GM21737 (cell line): ENCODE results near the gene ZNF678.
"Not testable (repeated sequence)": the region's sequence is repeated elsewhere in the genome, so short reads cannot be mapped to it uniquely, and the experiment has no call there.

Experiments
- ATAC-seq: cut with Tn5 transposase; IDR thresholded peaks from one replicate; pipeline ENCODE4 v1.9.1; 2021; ENCODE audit warnings: mild to moderate bottlenecking, moderate library complexity; ENCODE audit not compliant: unreplicated experiment

Gene ZNF678

DNA sequence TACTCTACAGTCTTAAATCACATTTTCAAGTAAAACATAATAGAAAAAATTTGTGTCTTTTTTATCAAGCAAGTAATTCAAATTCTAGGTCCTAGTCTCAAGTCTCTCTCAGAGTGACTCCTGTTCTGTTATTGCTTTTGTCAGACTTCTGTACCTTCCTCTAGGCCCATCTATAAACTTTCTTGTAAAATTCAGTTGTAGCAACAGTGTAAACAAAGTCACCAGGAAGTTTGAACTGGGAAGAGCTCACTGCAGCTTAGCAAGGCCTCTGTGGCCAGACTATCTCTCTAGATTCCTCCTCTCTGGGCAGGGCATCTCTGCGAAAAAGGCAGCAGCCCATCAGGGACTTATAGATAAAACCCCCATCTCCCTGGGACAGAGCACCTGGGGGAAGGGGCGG lies 13.5 kb upstream of the ZNF678 start:
- no peak for ATAC-seq

DNA sequence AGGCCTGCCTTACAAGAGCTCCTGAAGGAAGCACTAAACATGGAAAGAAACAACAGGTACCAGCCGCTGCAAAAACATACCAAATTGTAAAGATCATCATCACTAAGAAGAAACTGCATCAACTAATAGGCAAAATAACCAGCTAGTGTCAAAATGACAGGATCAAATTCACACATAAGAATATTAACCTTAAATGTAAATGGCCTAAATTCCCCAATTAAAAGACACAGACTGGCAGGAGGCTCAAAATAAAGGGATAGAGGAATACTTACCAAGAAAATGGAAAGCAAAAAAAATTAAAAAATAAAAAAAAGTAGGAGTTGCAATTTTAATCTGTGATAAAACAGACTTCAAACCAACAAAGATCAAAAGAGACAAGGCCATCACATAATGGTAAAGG lies 11.5 kb upstream of the ZNF678 start:
- ATAC-seq = not testable (repeated sequence)

DNA sequence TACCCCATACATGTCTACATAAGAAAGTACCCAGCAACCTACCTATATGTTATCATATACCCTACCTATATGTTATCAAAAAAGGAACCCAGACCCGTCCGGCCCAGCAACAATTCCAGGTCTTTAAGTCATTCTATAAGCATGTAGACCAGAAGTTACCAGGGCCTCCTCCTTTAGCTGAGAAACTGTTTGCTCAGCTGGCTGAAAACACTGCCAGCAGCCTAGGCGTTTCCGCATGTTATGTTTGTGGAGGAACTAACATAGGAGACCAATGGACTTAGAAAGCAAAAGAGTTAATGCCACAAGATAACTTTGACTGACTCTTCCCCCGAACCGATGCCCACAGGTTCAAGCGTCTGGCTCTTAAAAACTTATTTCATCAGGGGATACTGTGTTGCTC lies 7.1 kb upstream of the ZNF678 start:
- no peak for ATAC-seq

DNA sequence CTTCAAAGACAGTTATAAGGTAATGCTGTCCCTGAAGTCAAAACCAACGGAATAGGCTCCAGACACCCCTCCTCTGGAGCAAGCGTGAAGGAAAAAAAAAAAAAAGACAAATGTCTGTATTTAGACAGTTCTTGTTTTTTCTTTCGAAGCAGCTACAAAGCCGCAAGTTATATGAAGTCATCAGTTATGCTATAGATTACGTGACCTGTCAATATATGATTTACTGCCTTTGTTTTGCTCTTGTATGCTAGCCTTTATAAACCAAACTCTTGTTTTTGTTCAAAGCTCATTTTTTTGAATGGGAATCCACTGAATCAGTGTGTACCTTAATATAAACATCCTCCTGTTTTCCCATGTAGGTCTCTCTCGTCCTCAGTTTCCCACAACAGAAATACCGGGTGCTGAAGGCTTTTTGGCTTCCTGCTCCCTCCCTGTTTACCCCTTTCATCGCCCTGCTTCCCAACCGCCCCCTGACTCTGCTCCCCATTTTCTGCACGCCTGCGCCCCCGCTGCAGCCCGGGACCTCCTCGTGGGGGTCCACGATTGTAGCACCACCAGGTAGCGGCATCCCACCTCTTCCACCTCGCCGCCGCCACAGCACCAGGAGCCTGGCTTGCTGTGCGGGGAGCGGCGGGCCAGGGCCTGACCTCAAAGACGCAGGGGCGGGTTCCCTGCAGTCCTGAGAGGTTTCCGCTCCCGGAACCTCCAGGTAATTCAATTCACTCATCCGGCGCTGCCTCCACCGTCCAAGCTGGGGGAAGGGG lies 5.2 kb upstream of the ZNF678 start:
- no peak for ATAC-seq

DNA sequence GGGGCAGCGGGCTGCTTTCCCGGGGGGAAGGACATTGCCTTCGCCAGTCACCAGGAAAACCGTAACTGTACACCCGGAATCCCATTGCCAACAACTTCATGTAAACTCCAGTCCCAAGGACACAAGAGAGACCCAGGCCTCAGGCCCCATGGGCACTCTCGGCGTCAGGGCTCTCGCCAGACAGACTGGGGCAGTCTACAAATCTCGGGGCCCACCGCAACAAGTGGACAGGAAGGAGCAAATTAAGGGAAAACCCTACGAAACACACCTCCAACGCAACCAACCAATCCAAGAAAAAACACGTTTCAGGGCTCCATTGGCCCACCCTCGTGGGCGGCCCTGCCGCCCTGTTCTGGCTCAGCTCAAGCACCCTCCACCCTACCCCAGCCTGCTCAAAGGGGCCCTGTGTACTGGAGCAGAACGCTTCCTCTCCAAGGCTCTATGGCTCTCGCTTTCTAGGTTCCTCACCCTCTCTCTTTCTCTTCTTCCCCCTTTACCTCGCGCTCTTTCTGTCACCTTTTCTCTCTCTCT lies 4.6 kb upstream of the ZNF678 start:
- ATAC-seq = no peak

DNA sequence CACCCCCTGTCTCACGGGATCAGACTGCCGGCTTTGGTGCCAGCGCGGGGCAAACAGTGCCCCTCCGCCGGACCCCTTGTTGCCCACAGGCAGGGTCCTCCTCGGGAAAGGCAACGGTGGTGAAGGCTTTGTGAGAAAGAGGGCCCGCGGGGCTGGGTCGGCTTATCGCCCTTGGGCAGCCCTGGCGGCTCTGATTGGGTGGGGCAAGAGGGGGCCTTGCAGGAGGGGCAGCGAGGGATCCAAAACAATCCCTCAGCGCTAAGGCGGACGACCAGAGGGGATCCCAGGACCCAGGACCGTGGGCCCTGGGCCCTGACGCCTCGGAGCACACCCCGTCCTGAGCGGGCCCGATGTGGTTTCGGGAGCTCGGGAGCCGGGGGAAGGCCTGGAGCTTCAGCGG lies 3.9 kb upstream of the ZNF678 start:
- ATAC-seq = no peak

DNA sequence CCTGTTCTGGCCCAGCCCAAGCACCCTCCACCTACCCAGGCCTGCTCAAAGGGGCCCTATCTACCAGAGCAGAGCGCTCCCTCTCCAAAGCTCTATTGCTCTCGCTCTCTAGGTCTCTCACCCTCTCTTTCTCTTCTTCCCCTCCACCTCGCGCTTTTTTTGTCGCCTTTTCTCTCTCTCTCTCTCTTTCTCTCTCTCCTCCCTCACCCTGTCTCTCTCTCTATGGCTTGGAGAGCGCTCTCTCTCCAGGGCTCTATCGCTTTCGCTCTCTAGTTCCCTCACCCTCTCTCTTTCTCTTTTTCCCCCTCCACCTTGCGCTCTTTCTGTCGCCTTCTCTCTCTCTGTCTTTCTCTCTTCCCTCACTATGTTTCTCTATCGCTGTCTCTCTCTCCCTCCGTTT lies 3.4 kb upstream of the ZNF678 start:
- ATAC-seq = no peak

DNA sequence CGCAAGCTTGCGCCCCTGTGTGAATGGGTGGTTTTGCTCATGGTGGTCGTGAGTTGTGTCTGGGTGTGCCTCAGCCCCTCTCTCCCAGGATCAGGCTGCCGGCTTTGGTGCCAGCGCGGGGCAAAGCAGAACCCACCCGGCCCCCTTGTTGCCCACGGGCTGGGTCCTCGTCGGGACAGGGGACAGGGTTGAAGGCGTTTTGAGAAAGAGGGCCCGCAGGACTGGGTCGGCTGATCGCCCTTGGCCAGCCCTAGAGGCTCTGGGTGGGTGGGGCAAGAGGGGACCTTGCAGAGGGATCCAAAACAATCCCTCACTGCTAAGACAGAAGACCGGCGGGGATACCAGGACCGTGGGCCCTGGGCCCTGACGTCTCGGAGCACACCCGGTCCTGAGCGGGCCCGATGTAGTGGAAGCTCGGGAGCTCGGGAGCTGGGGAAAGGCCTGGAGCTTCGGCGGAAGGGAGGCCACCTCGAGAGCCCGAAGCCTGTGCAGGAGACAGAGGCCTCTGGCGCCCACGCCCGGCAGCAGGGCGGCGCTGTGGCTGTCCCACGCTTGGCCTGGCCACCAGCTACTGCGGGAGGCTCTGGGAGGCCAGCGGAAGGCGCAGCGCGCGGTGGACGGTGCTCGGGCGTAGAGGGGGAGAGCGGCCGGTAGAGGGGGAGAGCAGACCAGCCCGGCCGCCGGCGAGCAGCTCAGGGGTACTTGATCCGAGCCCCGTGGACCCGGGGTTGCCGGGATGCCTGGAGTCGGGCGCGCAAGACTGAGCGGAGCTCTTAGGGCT lies 2.8 kb upstream of the ZNF678 start:
- no peak for ATAC-seq

DNA sequence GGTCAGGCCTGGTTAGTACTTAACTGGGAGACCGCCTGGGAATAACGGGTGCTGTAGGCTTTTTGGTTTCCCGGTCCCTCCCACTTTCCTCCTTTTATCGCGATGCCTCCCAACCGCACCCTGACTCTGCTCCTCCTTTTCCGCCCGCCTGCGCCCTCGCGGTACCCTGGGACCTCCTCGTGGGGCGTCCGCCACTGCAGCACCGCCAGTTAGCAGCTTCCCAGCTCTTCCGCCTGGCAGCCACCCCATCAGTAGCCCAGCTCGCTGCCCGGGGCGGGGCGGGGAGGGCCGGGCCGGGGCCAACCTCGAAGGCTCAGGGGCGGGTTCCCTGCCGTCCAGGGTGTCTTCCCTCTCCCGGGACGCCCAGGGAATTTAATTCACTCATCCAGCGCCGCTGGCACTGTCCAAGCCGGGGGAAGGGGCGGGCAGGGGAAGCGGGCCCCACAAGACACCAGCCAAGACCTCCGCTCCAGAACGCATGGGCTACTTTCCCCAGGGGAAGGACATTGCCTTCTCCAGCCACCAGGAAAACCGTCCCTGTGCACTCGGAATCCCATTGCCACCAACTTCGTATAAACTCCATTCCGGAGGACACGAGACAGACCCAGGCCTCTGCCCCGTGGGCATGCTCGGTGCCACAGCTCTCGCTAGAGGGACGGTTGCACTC lies 2.0 kb upstream of the ZNF678 start:
- no peak for ATAC-seq

DNA sequence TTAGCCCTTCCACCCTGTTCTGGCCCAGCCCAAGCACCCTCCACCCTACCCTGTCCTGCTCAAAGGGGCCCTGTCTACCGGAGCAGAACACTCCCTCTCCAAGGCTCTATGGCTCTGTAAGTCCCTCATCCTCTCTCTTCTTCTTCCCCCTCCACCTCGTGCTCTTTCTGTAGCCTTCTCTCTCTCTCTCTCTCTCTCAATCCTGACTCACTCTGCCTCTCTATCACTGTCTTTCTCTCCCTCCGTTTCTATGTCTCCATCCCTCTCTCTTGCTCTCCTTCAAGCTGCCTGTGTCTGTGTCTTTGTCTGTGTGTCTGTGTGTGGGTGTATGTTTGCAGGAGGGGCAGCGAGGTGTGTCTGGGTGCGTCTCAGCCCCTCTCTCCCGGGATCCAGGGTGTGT lies 1.3 kb upstream of the ZNF678 start:
- ATAC-seq = no peak

DNA sequence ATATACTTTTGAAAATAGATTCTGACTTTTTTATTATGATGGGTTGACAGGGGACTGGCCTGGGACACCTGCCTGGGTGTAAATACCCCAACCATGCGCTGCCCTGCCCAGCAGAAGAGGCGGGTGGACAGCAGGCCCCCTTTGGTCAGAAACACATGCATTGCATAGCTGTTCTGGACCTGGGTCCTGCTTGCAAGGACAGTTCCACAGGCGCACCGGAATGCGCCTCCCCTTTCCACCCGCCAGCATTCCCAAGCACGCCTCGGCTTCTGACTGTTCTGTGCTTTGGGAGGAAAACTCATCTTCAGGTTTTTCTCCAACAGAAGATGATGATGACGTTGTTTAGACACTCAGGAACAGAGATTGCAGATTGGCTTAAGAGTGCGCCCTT lies 428 bp upstream of the ZNF678 start:
- no peak for ATAC-seq

DNA sequence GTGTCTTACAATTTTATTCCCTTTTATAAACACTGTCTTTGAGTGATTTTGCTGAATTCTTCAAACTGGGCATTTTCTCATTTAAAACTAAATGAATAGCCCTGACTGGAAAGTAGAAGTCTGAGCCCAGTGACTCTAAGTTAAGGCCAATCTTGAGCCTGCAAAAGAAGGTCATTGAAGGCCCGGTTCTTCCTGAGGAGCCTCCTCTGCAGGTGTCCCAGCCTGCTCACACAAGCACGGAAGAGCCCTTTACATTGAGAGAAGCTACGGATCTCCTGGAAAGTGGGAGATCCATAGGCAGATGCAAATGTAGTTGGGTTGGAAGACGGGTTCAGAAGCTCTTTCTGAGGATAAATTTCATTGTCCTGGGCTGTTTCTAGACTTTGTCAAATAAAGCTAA lies 3.9 kb downstream of the ZNF678 start:
- no peak for ATAC-seq

DNA sequence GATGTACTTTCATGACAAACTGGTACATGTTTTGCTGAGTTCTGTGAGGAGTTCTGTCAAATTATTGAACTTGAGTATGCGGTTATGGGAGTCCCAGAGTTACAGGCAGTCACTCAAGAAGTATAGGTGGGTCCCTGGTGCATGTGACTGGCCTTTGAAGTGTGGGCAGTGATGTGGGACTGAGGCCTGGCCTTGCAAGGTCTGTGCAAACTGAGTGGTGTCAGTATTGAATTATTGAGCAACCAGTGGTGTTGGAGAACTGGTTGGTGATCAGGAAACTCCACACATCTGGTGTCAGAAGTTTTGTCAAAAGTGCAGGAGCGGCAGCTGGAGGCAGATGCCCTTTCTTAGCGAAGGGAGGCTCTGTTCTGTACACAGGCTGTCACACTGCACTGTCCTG lies 5.2 kb downstream of the ZNF678 start:
- ATAC-seq = no peak

DNA sequence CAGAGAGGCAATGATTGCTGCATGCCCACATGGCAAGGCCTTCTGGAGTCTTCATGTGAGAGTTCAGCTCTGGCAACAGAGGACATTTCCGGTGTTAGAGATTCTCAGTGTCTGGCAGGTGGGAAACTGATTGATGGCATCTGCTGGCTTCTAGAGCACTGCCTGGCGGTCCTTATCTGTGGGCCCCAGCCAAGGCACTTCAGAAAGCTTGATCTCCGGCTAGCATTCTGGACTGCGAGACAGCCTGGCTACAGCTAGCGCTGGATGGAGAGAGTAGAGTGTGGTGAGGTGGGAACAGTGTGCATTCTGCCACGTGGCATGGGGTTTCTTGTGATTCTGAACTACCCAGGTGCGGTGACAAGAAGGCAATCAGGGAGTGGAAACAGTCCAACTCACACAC lies 9.4 kb downstream of the ZNF678 start:
- no peak for ATAC-seq

DNA sequence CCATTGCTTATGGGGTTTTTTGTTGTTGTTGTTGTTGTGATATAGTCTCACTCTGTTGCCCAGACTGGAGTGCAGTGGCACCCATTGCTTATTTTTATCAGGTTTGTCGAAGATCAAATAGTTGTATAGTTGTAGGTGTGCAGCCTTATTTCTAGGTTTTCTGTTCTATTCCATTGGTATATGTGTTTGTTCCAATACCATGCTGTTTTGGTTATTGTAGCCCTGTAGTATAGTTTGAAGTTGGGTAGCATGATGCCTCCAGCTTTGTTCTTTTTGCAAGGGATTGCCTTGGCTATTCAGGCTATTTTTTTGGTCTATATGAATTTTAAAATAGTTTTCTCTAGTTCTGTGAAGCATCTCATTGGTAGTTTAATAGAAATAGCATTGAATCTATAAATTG lies 11.6 kb downstream of the ZNF678 start:
- no peak for ATAC-seq

DNA sequence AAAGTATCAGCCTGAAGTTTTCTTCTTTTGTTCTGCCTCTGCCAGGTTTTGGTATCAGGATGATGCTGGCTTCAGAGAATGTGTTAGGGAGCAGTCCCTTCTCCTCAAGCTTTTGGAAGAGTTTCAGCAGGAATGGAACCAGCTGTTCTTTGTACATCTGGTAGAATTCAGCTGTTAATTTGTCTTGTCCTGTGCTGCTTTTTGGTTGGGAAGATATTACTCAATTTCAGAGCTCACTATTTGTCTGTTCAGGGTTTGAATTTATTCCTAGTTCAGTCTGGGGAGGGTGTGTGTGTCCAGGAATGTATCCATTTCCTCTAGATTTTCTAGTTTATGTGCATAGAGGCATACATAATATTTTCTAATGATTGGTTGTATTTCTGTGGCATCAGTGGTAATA lies 12.8 kb downstream of the ZNF678 start:
- no peak for ATAC-seq

DNA sequence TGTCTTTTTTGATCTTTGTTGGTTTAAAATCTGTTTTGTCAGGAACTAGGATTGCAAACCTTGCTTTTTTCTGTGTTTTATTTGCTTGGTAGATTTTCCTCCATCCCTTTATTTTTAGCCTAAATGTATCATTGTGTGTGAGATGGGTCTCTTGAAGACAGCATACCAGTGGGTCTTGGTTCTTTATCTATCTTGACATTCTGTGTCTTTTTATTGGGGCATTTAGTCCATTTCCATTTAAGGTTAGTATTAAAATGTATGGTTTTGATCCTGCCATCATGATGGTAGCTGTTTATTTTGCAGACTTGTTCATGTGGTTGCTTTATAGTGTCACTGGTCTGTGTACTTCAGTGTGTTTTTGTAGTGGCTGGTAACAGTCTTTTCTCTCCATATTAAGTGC lies 14.1 kb downstream of the ZNF678 start:
- ATAC-seq = no peak

DNA sequence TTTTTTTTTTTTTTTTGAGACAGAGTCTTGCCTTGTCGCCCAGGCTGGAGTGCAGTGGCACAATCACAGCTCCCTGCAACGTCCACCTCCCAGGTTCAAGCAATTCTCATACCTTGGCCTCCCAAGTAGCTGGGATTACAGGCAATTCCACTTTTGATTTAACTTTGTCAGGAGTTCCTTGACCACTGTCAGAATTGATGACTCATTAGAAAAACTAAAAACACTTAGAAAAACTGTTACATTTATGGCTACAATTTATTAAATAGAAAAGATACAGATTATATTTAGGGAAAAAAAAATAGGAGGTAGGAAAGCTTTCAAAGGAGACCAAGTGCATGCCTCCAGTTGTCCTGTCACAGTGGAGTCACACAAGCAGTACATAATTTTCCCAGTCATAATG lies 20.0 kb downstream of the ZNF678 start:
- no peak for ATAC-seq

DNA sequence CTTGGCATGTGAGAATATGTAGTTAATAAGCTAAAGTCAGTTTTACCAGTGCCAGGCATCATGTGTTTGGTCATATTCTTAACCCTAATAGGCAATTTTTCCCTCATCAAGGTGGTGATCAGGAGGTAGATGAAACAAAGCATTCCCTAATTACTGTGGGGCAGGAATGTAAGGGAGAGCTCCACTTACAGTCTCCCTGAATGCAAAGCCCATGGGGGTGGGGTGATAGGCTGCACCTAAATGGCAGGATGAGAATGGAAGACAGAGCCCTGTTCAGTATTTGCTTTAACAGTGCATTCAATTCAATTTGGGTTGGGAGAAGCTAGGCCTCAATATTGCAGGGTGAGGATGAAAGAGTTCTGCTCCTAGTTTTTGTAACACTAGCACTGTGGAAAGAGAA lies 23.4 kb downstream of the ZNF678 start:
- no peak for ATAC-seq

DNA sequence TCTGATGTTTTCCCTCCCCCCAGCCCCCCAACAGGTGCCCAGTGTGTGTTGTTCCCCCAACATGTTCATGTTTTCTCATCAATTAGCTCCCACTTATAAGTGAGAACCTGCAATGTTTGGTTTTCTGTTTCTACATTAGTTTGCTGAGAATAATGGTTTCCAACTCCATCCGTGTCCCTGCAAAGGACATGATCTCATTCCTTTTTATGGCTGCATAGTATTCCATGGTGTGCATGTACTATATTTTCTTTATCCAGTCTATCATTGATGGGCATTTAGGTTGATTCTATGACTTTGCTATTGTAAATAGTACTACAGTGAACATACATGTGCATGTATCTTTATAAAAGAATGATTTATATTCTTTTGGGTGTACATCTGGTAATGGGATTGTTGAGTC lies 24.6 kb downstream of the ZNF678 start:
- ATAC-seq = no peak

DNA sequence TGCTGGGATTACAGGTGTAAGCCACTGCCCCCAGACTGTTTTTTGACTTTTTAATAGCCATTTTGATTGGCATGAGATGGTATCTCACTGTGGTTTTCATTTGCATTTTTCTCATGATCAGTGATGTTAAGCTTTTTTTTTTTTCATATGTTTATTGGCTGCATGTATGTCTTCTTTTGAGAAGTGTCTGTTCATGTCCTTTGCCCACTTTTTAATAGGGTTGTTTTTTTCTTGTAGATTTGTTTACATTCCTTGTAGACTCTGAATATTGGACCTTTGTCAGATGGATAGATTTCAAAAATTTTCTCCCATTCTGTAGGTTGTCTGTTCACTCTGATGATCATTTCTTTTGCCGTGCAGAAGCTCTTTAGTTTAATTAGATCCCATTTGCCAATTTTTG lies 25.4 kb downstream of the ZNF678 start:
- ATAC-seq = not testable (repeated sequence)

DNA sequence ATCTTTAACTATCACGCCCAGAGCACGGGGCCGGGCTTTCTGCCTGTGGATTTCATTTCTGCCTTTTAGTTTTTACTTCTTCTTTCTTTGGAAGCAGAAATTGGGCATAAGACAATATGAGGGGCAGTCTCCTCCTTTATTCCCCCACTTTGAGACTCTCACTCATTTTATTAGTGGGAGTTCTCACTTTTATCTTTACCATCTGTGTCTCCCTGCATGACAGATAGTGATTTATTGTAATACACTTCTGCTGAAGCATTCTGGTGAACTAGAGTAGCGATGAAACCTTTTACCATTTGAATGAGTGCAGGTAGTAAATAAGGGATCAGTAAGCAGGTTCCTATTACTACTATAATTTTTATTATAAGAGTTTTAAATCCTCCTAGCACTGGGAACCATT lies 26.4 kb downstream of the ZNF678 start:
- not testable (repeated sequence) for ATAC-seq
